Activated T-helper 1 cell treated with anti-CD3 and anti-CD28 coated beads, Interleukin-2, amount 50 U/mL, for 16 hours (primary cell): ENCODE data around the gene ZNF382.

Experiments used
- DNase-seq, 2 donors: peaks; one replicate each; pipeline ENCODE4 v3.0.0-alpha.2; 2020; ENCODE audit warnings: low read depth in 1 of 2, low spot score in 1 of 2

The ZNF382 gene

DNA sequence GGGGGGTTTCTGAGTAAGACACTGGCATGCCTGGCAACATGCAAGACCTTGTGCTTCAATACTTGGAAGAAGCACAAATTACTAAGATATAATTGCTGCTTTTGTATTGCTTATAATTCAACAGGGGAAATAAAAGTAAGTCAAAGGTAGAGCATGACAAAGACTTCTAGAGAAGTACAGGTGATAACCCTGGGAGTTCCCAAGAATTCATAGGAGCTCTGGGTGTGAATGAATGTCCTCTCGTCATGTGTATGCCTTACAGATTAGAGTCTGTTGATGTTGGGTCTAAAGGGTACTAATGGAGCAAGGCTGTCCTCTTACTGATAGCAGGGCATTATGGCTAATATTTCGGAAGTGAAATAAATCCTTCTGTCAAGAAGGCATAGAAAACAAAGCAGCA, 69.1 kb downstream of the ZNF382 start:
- no peak for DNase-seq

DNA sequence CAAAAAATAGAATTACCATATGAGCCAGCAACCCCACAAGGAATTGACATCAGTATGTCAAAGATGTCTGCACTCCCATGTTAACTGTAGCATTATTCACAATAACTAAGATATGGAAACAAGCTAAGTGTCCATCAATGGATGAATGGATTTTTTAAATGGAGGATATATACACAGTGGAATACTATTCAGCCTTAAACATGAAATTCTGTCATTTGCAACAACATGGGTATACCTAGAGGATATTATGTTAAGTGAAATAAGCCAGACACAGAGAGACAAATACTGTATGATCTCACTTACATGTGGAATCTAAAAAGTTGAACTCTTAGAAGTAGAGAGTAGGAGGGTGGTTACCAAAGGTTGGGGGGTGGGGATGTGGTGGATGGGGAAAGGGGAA, 74.3 kb downstream of the ZNF382 start:
- DNase-seq, result no peak
